GM23338 (cell line): Measurements from ENCODE around the gene SPOPL. TPM values are rescaled to one million over a fixed set of nuclear protein-coding genes. Genes with fewer than 3 reads are reported as not detected.

Experiments used
- ATAC-seq: fragments of 200-7000 bp; cut with Tn5 transposase; 3 replicates; pipeline ENCODE4 v1.9.1; 2020
- DNase-seq: peaks from one replicate; pipeline ENCODE4 v3.0.0-alpha.2; 2015; ENCODE audit warnings: low spot score
- H2AFZ ChIP-seq: fragments of 200-600 bp; sonication (generic); 2 replicates; pipeline ENCODE4 v1.8.0; 2016; ENCODE audit warnings: antibody characterized with exemption, mild to moderate bottlenecking, moderate library complexity
- H3F3A ChIP-seq: fragments of 200-600 bp; sonication (generic); replicated peaks from 2 replicates; pipeline ENCODE4 v1.8.0; 2017; ENCODE audit warnings: antibody characterized with exemption, mixed run types, low read depth
- H3K27ac ChIP-seq: fragments of 200-600 bp; sonication (generic); 2 replicates; pipeline ENCODE4 v1.6.1; 2016; ENCODE audit warnings: low read depth
- H3K27me3 ChIP-seq: fragments of 200-600 bp; sonication (generic); 2 replicates; pipeline ENCODE4 v1.8.0; 2016; ENCODE audit warnings: mild to moderate bottlenecking, mixed run types, moderate library complexity; ENCODE audit not compliant: insufficient read depth
- H3K36me3 ChIP-seq: fragments of 200-600 bp; sonication (generic); 2 replicates; pipeline ENCODE4 v1.8.0; 2016; ENCODE audit warnings: mild to moderate bottlenecking; ENCODE audit not compliant: insufficient read depth
- H3K4me1 ChIP-seq: fragments of 200-600 bp; sonication (generic); 2 replicates; pipeline ENCODE4 v1.8.0; 2016; ENCODE audit warnings: mild to moderate bottlenecking, moderate library complexity; ENCODE audit not compliant: insufficient read depth
- H3K4me2 ChIP-seq: fragments of 200-600 bp; sonication (generic); 2 replicates; pipeline ENCODE4 v1.7.1; 2017; ENCODE audit warnings: mixed run types
- H3K4me3 ChIP-seq: fragments of 200-600 bp; sonication (generic); 2 replicates; pipeline ENCODE4 v1.6.1; 2016; ENCODE audit warnings: mixed run types
- H3K79me2 ChIP-seq: fragments of 200-600 bp; sonication (generic); replicated peaks from 2 replicates; pipeline ENCODE4 v1.8.0; 2017; ENCODE audit warnings: mild to moderate bottlenecking; ENCODE audit not compliant: insufficient read depth
- H3K9me2 ChIP-seq: fragments of 200-600 bp; sonication (generic); 2 replicates; pipeline ENCODE4 v1.8.0; 2017; ENCODE audit not compliant: insufficient read depth
- H4K20me1 ChIP-seq: fragments of 200-600 bp; sonication (generic); replicated peaks from 2 replicates; pipeline ENCODE4 v1.8.0; 2017; ENCODE audit warnings: mild to moderate bottlenecking; ENCODE audit not compliant: insufficient read depth
- H3K27ac Mint-ChIP-seq: 2 replicates; pipeline ENCODE4 v1.8.0; 2020; ENCODE audit warnings: inconsistent platforms, mild to moderate bottlenecking, moderate library complexity, mixed read lengths
- H3K27me3 Mint-ChIP-seq: 3 replicates; pipeline ENCODE4 v1.8.0; 2022; ENCODE audit warnings: low read depth, mild to moderate bottlenecking, moderate library complexity, mixed read lengths, inconsistent platforms; ENCODE audit not compliant: insufficient read depth, poor library complexity
- H3K36me3 Mint-ChIP-seq: 3 replicates; pipeline ENCODE4 v1.8.0; 2021; ENCODE audit warnings: low read depth, mild to moderate bottlenecking, inconsistent platforms, moderate library complexity, mixed read lengths
- H3K4me1 Mint-ChIP-seq: 3 replicates; pipeline ENCODE4 v1.8.0; 2020; ENCODE audit warnings: mild to moderate bottlenecking, inconsistent platforms, mixed read lengths
- H3K4me3 Mint-ChIP-seq: 3 replicates; pipeline ENCODE4 v1.8.0; 2021; ENCODE audit warnings: moderate library complexity, mild to moderate bottlenecking, inconsistent platforms, mixed read lengths
- H3K9me3 Mint-ChIP-seq: 3 replicates; pipeline ENCODE4 v1.8.0; 2020; ENCODE audit warnings: moderate library complexity, mild to moderate bottlenecking, inconsistent platforms, mixed read lengths
- CREB1 ChIP-seq: fragments of 250-450 bp; sonication (Bioruptor Pico); IDR thresholded peaks from 2 replicates; pipeline ENCODE4 v1.5.0; 2020; ENCODE audit warnings: low read depth, mild to moderate bottlenecking, moderate library complexity
- JUNB ChIP-seq: IDR thresholded peaks from one replicate; pipeline ENCODE4 v1.6.1; 2016; ENCODE audit warnings: antibody characterized with exemption; ENCODE audit not compliant: unreplicated experiment
- NANOG ChIP-seq: IDR thresholded peaks from 2 replicates; pipeline ENCODE4 v1.6.1; 2016; ENCODE audit warnings: antibody characterized with exemption, borderline replicate concordance
- POLR2AphosphoS5 ChIP-seq: IDR thresholded peaks from 2 replicates; pipeline ENCODE4 v1.6.1; 2016; ENCODE audit warnings: antibody characterized with exemption, low read depth
- STAT1 ChIP-seq: IDR thresholded peaks from one replicate; pipeline ENCODE4 v1.6.1; 2016; ENCODE audit warnings: antibody characterized with exemption; ENCODE audit not compliant: unreplicated experiment
- ZNF331 ChIP-seq: fragments of 250-450 bp; sonication (Bioruptor Pico); IDR thresholded peaks from 2 replicates; pipeline ENCODE4 v1.5.0; 2020; ENCODE audit warnings: low read depth, mild to moderate bottlenecking, moderate library complexity
- polyA plus RNA-seq: library from polyadenylated mRNA; unstranded; fragments of >200 nt; fragmentation: Nextera tagmentation; extraction: Ambion mirVana; gene quantifications from 2 replicates; pipeline ENCODE4 v1.2.1, GENCODE V29; 2016
- total RNA-seq: library from RNA; depleted of rRNA; stranded (reverse); fragments of >200 nt; shearing (Covaris generic); gene quantifications from 2 replicates; pipeline ENCODE4 v1.2.3, GENCODE V29; 2014
- TF ChIP-seq, protein P1 (sequence below): fragments of 250-450 bp; sonication (Bioruptor Pico); IDR thresholded peaks from 2 replicates; pipeline ENCODE4 v1.5.0; 2020; ENCODE audit warnings: mild to moderate bottlenecking, moderate library complexity

SPOPL gene
- total and polyA plus RNA-seq, 2 experiments from 2014 or later, result 4.5 to 15.4 TPM

DNA sequence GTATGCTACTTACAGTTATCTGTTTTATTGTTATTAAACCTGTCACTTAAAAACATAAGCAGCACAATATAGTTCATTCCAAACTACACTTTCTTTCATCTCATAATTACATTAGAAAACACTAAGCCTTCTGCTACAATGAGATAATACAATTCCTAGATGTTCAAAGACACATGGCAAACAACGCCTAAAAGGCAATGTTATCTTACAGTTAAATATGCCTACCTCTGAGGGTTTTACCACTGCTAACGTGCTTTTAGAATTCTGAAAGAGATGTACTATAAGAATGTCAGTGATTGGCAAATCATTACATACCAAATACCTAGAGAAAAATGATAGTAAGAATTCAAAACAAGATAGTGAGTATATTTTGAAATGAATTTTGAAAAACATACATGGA is 46.8 kb upstream of the SPOPL start:
- no peak overlapping the region for H2AFZ ChIP-seq
- H3K4me1 ChIP-seq, result no peaks in the 10 kb centered on the region
- Mint-ChIP-seq H3K9me3 (no peaks in the 10 kb centered on the region; the same call in 2 of the 3 replicates), H3K36me3 (no peaks in the 10 kb centered on the region), H3K27me3 (peaks cover 2% of the 10 kb centered on the region), H3K27ac (no peak overlapping the region), H3K4me1 (no peaks in the 10 kb centered on the region), H3K4me3 (no peak overlapping the region)
- no peaks in the 10 kb centered on the region for H3K36me3 ChIP-seq
- no peak for ATAC-seq
- H3K4me3 ChIP-seq, result no peak overlapping the region
- H3K27me3 ChIP-seq, result no peaks in the 10 kb centered on the region
- no peak overlapping the region for H3K4me2 ChIP-seq
- H3K9me2 ChIP-seq, result 0 out of 2 replicates have a peak, but pooled peaks cover 4% of the 10 kb centered on the region
- no peak for TF ChIP-seq POLR2AphosphoS5
- no peak for TF ChIP-seq STAT1
- TF ChIP-seq, protein P1, sequence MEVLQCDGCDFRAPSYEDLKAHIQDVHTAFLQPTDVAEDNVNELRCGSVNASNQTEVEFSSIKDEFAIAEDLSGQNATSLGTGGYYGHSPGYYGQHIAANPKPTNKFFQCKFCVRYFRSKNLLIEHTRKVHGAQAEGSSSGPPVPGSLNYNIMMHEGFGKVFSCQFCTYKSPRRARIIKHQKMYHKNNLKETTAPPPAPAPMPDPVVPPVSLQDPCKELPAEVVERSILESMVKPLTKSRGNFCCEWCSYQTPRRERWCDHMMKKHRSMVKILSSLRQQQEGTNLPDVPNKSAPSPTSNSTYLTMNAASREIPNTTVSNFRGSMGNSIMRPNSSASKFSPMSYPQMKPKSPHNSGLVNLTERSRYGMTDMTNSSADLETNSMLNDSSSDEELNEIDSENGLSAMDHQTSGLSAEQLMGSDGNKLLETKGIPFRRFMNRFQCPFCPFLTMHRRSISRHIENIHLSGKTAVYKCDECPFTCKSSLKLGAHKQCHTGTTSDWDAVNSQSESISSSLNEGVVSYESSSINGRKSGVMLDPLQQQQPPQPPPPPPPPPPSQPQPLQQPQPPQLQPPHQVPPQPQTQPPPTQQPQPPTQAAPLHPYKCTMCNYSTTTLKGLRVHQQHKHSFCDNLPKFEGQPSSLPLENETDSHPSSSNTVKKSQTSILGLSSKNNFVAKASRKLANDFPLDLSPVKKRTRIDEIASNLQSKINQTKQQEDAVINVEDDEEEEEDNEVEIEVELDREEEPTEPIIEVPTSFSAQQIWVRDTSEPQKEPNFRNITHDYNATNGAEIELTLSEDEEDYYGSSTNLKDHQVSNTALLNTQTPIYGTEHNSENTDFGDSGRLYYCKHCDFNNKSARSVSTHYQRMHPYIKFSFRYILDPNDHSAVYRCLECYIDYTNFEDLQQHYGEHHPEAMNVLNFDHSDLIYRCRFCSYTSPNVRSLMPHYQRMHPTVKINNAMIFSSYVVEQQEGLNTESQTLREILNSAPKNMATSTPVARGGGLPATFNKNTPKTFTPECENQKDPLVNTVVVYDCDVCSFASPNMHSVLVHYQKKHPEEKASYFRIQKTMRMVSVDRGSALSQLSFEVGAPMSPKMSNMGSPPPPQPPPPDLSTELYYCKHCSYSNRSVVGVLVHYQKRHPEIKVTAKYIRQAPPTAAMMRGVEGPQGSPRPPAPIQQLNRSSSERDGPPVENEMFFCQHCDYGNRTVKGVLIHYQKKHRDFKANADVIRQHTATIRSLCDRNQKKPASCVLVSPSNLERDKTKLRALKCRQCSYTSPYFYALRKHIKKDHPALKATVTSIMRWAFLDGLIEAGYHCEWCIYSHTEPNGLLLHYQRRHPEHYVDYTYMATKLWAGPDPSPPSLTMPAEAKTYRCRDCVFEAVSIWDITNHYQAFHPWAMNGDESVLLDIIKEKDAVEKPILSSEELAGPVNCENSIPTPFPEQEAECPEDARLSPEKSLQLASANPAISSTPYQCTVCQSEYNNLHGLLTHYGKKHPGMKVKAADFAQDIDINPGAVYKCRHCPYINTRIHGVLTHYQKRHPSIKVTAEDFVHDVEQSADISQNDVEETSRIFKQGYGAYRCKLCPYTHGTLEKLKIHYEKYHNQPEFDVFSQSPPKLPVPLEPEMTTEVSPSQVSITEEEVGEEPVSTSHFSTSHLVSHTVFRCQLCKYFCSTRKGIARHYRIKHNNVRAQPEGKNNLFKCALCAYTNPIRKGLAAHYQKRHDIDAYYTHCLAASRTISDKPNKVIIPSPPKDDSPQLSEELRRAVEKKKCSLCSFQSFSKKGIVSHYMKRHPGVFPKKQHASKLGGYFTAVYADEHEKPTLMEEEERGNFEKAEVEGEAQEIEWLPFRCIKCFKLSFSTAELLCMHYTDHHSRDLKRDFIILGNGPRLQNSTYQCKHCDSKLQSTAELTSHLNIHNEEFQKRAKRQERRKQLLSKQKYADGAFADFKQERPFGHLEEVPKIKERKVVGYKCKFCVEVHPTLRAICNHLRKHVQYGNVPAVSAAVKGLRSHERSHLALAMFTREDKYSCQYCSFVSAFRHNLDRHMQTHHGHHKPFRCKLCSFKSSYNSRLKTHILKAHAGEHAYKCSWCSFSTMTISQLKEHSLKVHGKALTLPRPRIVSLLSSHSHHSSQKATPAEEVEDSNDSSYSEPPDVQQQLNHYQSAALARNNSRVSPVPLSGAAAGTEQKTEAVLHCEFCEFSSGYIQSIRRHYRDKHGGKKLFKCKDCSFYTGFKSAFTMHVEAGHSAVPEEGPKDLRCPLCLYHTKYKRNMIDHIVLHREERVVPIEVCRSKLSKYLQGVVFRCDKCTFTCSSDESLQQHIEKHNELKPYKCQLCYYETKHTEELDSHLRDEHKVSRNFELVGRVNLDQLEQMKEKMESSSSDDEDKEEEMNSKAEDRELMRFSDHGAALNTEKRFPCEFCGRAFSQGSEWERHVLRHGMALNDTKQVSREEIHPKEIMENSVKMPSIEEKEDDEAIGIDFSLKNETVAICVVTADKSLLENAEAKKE (CRISPR knock-in tag), result no peak
- TF ChIP-seq JUNB, result no peak
- TF ChIP-seq CREB1 (CRISPR knock-in tag), result no peak
- no peak for TF ChIP-seq NANOG
- no peak for TF ChIP-seq ZNF331 (CRISPR knock-in tag)
- no peaks in the 10 kb centered on the region for H4K20me1 ChIP-seq
- DNase-seq, result no peak
- no peak overlapping the region for H3K27ac ChIP-seq
- H3F3A ChIP-seq, result no peaks in the 10 kb centered on the region
- no peaks in the 10 kb centered on the region for H3K79me2 ChIP-seq

DNA sequence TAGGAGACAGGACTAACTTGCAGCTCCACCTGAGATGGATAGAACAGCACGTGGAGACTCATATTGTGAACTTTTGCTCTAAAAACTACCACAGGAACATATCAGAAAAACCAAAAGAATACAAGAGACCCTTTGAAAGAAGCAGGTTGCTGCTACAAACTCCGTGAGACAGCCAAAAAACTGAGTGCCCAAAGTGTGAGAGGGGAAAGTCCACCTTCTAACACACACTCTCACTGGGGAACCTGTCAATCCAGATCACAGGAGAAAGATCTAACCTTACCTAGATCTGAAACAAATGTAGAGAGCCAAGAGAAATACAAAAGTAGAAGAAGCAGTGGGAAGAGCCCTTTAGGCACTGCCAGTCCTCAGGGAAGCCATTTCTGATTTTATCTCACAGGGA is 46.3 kb upstream of the SPOPL start:
- no peak overlapping the region for H3K27ac ChIP-seq
- H3K79me2 ChIP-seq, result no peaks in the 10 kb centered on the region
- H3K27me3 ChIP-seq, result no peaks in the 10 kb centered on the region
- no peak overlapping the region; the same call in 1 of the 2 replicates for H3K27ac Mint-ChIP-seq
- no peak overlapping the region for H3K4me3 ChIP-seq
- no peaks in the 10 kb centered on the region for H3K4me1 Mint-ChIP-seq
- H3K36me3 Mint-ChIP-seq, result no peaks in the 10 kb centered on the region
- no peak overlapping the region for H2AFZ ChIP-seq
- H4K20me1 ChIP-seq, result no peaks in the 10 kb centered on the region
- ATAC-seq (no peak), DNase-seq (no peak)
- no peaks in the 10 kb centered on the region for H3F3A ChIP-seq
- H3K27me3 Mint-ChIP-seq, result peaks cover 2% of the 10 kb centered on the region
- H3K9me2 ChIP-seq, result 0 out of 2 replicates have a peak, but pooled peaks cover 4% of the 10 kb centered on the region
- H3K4me1 ChIP-seq, result no peaks in the 10 kb centered on the region
- H3K4me3 Mint-ChIP-seq, result no peak overlapping the region
- no peak overlapping the region for H3K4me2 ChIP-seq
- no peaks in the 10 kb centered on the region; the same call in 2 of the 3 replicates for H3K9me3 Mint-ChIP-seq
- H3K36me3 ChIP-seq, result no peaks in the 10 kb centered on the region
- TF ChIP-seq POLR2AphosphoS5 (no peak), NANOG (no peak), JUNB (no peak)
- TF ChIP-seq, protein P1 (CRISPR knock-in tag), result no peak
